SKM-1 (cell line): ENCODE measurements around the gene INCENP.

Experiments used
- DNase-seq: peaks from one replicate; lab custom pipeline; 2025; ENCODE audit not compliant: unreplicated experiment; lab: John Stamatoyannopoulos, UW

The INCENP gene

GRCh38 chr11:62140304-62141110 is 16.7 kb downstream of the INCENP start:
- DNase-seq, result no peak

- DNase-seq, result no peak
Measured at GRCh38 chr11:62141111-62142042, 17.6 kb downstream of the INCENP start.

GRCh38 chr11:62142043-62142375 is 18.2 kb downstream of the INCENP start:
- DNase-seq, result no peak

- DNase-seq, result no peak
Measured at GRCh38 chr11:62142921-62143320, 19.1 kb downstream of the INCENP start.

GRCh38 chr11:62143727-62144126 is 19.9 kb downstream of the INCENP start:
- DNase-seq, result no peak

- no peak for DNase-seq
Measured at GRCh38 chr11:62144641-62145255, 20.9 kb downstream of the INCENP start.

- no peak for DNase-seq
Measured at GRCh38 chr11:62145261-62145871, 21.6 kb downstream of the INCENP start.

GRCh38 chr11:62146476-62147200 is 22.8 kb downstream of the INCENP start:
- DNase-seq, result no peak

GRCh38 chr11:62147545-62147944 is 23.7 kb downstream of the INCENP start:
- no peak for DNase-seq

GRCh38 chr11:62148271-62148980 is 24.6 kb downstream of the INCENP start:
- DNase-seq, result no peak

- no peak for DNase-seq
Measured at GRCh38 chr11:62149986-62150886, 26.4 kb downstream of the INCENP start.

- DNase-seq, result no peak
Measured at GRCh38 chr11:62150887-62151736, 27.3 kb downstream of the INCENP start.

- no peak for DNase-seq
Measured at GRCh38 chr11:62151737-62152102, 27.9 kb downstream of the INCENP start.

- no peak for DNase-seq
Measured at GRCh38 chr11:62152245-62153086, 28.7 kb downstream of the INCENP start.

- DNase-seq, result no peak
Measured at GRCh38 chr11:62153087-62153395, 29.2 kb downstream of the INCENP start.

- DNase-seq, result no peak
Measured at GRCh38 chr11:62153617-62154016, 29.8 kb downstream of the INCENP start.

- no peak for DNase-seq
Measured at GRCh38 chr11:62157603-62158002, 33.8 kb downstream of the INCENP start.
